GM12865 (cell line): Measurements from ENCODE around the gene STXBP1.

ENCODE experiments used
- DNase-seq: peaks from one replicate; pipeline ENCODE4 v3.0.0; 2010; ENCODE audit warnings: low read depth
- H3K4me3 ChIP-seq: 2 replicates; pipeline ENCODE4 v1.5.1; 2011; ENCODE audit warnings: mild to moderate bottlenecking, low read depth, low read length, control low read depth
- CTCF ChIP-seq: IDR thresholded peaks from 2 replicates; pipeline ENCODE4 v1.5.1; 2011; ENCODE audit warnings: low read length, control low read depth, low read depth, inconsistent platforms; ENCODE audit not compliant: insufficient read depth; ENCODE audit errors: missing control alignments

The STXBP1 gene

GRCh38 chr9:127567035-127567729, 44.9 kb upstream of the STXBP1 start:
- DNase-seq = no peak
- TF ChIP-seq CTCF = no peak
- H3K4me3 ChIP-seq = no peak overlapping the region

- DNase-seq = no peak
- no peak for TF ChIP-seq CTCF
- H3K4me3 ChIP-seq = peak overlapping the region; percentile 17; the same call in 1 of the 2 replicates
These were observed 44.1 kb upstream of the STXBP1 start for GRCh38 chr9:127567730-127568617.

- peak; percentile 8 for DNase-seq
- peak overlapping the region; percentile 17; the same call in 1 of the 2 replicates for H3K4me3 ChIP-seq
- no peak for TF ChIP-seq CTCF
These were observed 43.5 kb upstream of the STXBP1 start for GRCh38 chr9:127568618-127568970.

- peak overlapping the region; percentile 84 for H3K4me3 ChIP-seq
- DNase-seq = peak; percentile 82
- no peak for TF ChIP-seq CTCF
These were observed 42.8 kb upstream of the STXBP1 start for GRCh38 chr9:127568971-127569885.

GRCh38 chr9:127569886-127570401, 42.1 kb upstream of the STXBP1 start:
- peak overlapping the region; percentile 84 for H3K4me3 ChIP-seq
- peak; percentile 54 for DNase-seq

More at GRCh38 chr9:127569886-127570401, 42.1 kb upstream of the STXBP1 start:
- TF ChIP-seq CTCF = no peak
